ENCODE results near the gene NUDT16L1. TPM values are rescaled to one million over a fixed set of nuclear protein-coding genes. Genes with fewer than 3 reads are reported as not detected.

The NUDT16L1 gene
- total RNA-seq, 4 donors from 2014 or later, result 32.6 to 62.7 (median 54.3) TPM

DNA sequence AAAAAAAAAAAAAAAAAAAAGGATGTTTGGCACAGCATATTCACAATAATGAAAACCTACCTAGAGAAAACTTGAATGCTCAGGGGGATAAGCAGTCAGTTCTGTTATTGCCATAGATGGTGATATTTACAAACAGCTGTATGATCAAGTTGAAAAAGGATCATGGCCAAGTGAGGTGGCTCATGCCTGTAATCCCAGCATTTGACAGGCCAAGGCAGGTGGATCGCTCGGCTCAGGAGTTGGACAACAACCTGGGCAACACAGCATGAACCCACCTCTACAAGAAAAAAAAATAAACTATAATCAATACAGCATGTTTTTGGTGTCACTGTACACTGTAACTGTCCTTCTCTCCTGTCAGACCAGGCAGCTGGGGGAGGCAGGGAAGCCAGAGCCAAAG, 21.6 kb downstream of the NUDT16L1 start:
- H3K27ac ChIP-seq, result no peak overlapping the region
- H3K4me1 ChIP-seq, result no peaks in the 10 kb centered on the region
- intact Hi-C loops (cut with DNase I; ENCODE audit: low total_unique reads) (no loop called here), in situ Hi-C loops (cut with MboI; ENCODE audit: low pct_ligation_motif_present in 1 of 4, low pct_unique_long_range_greater_than_20kb in 1 of 4, low sequenced_read_pairs in 3 of 4) (no loop called here)
- no peak overlapping the region for H3K4me3 ChIP-seq
- no peaks in the 10 kb centered on the region for H3K9me3 ChIP-seq
- TF ChIP-seq POLR2AphosphoS5 (IDR thresholded peaks at IDR 0.05) (no peak), POLR2A (IDR thresholded peaks at IDR 0.05) (no peak)
- TF ChIP-seq, protein P1, sequence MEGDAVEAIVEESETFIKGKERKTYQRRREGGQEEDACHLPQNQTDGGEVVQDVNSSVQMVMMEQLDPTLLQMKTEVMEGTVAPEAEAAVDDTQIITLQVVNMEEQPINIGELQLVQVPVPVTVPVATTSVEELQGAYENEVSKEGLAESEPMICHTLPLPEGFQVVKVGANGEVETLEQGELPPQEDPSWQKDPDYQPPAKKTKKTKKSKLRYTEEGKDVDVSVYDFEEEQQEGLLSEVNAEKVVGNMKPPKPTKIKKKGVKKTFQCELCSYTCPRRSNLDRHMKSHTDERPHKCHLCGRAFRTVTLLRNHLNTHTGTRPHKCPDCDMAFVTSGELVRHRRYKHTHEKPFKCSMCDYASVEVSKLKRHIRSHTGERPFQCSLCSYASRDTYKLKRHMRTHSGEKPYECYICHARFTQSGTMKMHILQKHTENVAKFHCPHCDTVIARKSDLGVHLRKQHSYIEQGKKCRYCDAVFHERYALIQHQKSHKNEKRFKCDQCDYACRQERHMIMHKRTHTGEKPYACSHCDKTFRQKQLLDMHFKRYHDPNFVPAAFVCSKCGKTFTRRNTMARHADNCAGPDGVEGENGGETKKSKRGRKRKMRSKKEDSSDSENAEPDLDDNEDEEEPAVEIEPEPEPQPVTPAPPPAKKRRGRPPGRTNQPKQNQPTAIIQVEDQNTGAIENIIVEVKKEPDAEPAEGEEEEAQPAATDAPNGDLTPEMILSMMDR (IDR thresholded peaks at IDR 0.05), result no peak
- DNase-seq, result no peak
- 97 to 100% methylated on average over 2 of the region's 2 CpGs for WGBS, 2 donors (ENCODE audit: low coverage in 1 of 2)
- H3K36me3 ChIP-seq, result peaks cover 0 to 16% (median 0%) of the 10 kb centered on the region in 4 donors
- H3K27me3 ChIP-seq, result no peaks in the 10 kb centered on the region

DNA sequence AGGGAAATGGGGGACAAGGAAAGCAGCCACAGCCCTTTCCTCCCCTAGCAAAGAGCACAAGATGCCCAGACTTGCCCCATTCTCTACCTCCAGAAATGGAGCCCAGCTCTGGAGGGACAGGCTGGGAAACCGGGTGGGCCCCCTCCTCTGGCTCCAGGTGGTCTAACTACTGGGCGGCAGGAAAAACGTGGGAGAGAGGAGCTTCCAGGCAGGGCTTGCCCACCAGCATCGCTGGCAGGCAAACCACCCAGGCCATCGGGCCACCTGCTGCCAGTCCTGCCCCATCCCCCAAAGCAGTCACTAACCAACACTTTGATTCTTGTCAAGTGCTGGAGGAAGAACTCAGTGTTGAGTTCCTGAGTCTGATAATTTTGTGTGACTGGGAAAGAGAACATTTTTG, 25.1 kb downstream of the NUDT16L1 start:
- in situ Hi-C loops (cut with MboI; ENCODE audit: low pct_ligation_motif_present in 1 of 4, low pct_unique_long_range_greater_than_20kb in 1 of 4, low sequenced_read_pairs in 3 of 4), result no loop called here
- Histone ChIP-seq H3K27ac (no peak overlapping the region), H3K27me3 (no peaks in the 10 kb centered on the region), H3K9me3 (no peaks in the 10 kb centered on the region), H3K36me3 (peaks cover 0 to 18% (median 0%) of the 10 kb centered on the region in 4 donors), H3K4me3 (no peak overlapping the region), H3K4me1 (no peaks in the 10 kb centered on the region)
- WGBS, 2 donors (ENCODE audit: low coverage in 1 of 2), result 74% methylated on average over 5 of the region's 5 CpGs; no CpG with 5 or more reads in 1 of the 2 donors
- intact Hi-C loops (cut with DNase I; ENCODE audit: low total_unique reads), result no loop called here
- no peak for DNase-seq
- TF ChIP-seq POLR2A (IDR thresholded peaks at IDR 0.05) (no peak), POLR2AphosphoS5 (IDR thresholded peaks at IDR 0.05) (no peak), EP300 (IDR thresholded peaks at IDR 0.05; ENCODE audit: low read depth) (no peak)
- TF ChIP-seq, protein P1 (IDR thresholded peaks at IDR 0.05), result no peak

DNA sequence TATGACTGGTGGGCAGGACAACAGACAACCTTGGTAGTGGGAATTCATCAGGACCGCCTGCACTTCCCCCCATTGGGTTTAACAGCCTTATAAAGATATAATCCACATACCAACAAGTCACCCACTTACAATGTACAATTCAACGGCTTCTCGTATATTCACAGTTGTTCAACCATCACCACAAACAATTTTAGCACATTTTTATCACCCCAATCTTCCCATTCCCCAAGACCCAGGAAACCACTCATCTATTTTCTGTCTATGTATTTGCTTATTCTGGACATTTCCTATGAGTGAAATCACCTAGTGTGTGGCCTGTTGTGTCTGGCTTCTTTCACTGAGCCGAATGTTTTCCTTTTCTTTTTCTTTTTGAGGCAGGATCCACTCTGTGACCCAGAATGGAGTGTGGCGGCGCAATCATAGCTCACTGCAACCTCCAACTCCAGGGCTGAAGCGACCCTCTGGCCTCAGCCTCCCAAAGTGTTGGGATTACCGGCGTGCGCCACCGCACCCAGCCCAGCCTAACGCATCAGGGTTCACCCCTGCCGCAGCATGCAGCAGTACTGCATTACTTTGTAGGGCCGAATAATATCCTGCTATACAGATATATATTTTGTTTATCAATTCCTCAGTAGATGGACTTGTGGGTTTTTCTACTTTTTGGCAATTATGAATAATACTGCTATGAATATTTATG, 29.9 kb downstream of the NUDT16L1 start:
- DNase-seq, result no peak
- Histone ChIP-seq H3K27ac (no peak overlapping the region), H3K4me3 (no peak overlapping the region), H3K9me3 (no peaks in the 10 kb centered on the region), H3K27me3 (no peaks in the 10 kb centered on the region), H3K36me3 (peaks cover 0 to 16% (median 3%) of the 10 kb centered on the region in 4 donors), H3K4me1 (no peaks in the 10 kb centered on the region)
- intact Hi-C loops (cut with DNase I; ENCODE audit: low total_unique reads), result no loop called here
- TF ChIP-seq, protein P1 (IDR thresholded peaks at IDR 0.05), result no peak
- TF ChIP-seq POLR2AphosphoS5 (IDR thresholded peaks at IDR 0.05) (no peak), EP300 (IDR thresholded peaks at IDR 0.05; ENCODE audit: low read depth) (no peak), POLR2A (IDR thresholded peaks at IDR 0.05) (no peak)
- 94% methylated on average over 5 to 14 of the region's 14 CpGs for WGBS, 2 donors (ENCODE audit: low coverage in 1 of 2)
- in situ Hi-C loops (cut with MboI; ENCODE audit: low pct_ligation_motif_present in 1 of 4, low pct_unique_long_range_greater_than_20kb in 1 of 4, low sequenced_read_pairs in 3 of 4), result no loop called here

DNA sequence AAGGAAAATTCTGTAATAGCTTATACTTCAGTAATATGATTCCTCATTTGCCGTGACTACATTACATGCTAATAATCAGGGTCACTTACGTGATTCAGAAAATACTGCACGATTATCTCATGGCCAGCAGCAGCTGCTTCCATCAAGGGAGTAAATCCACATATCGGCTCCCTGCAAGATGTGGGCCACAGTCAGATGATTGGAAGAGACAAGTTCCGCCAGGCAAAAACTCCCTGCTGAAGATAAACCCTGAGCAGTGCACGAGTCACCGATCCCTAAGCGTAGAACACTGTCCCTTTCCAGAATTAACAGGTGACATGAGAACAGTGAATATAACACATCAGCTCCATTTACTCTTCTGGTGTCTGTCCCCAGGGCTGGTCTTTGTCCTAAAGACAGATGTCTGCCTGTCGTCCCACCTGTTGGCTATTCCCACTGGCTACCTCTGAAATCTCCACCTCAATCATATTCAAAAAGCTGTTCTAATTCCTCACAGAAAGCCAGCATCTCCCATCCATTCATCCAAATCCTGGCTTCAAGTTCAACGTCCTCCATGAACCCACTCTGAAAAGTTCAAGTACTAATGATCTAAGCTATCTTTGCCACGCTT, 31.4 kb downstream of the NUDT16L1 start:
- Histone ChIP-seq H3K4me1 (no peaks in the 10 kb centered on the region), H3K36me3 (peaks cover 0 to 21% (median 10%) of the 10 kb centered on the region in 4 donors), H3K27ac (no peak overlapping the region), H3K27me3 (no peaks in the 10 kb centered on the region), H3K4me3 (no peak overlapping the region), H3K9me3 (no peaks in the 10 kb centered on the region)
- intact Hi-C loops (cut with DNase I; ENCODE audit: low total_unique reads) (no loop called here), in situ Hi-C loops (cut with MboI; ENCODE audit: low pct_ligation_motif_present in 1 of 4, low pct_unique_long_range_greater_than_20kb in 1 of 4, low sequenced_read_pairs in 3 of 4) (no loop called here)
- 89 to 91% methylated on average over 10 to 11 of the region's 11 CpGs for WGBS, 2 donors (ENCODE audit: low coverage in 1 of 2)
- no peak for DNase-seq
- TF ChIP-seq POLR2AphosphoS5 (IDR thresholded peaks at IDR 0.05), result no peak
- TF ChIP-seq, protein P1 (IDR thresholded peaks at IDR 0.05), result no peak
- TF ChIP-seq EP300 (IDR thresholded peaks at IDR 0.05; ENCODE audit: low read depth), result no peak
- no peak for TF ChIP-seq POLR2A (IDR thresholded peaks at IDR 0.05)

Measured in transverse colon (tissue), 4 donors.